Mesendoderm (in vitro differentiated cells): Measurements from ENCODE around the gene TNFAIP6. TPM values are rescaled to one million over a fixed set of nuclear protein-coding genes. Genes with fewer than 3 reads are reported as not detected.
"Not testable (repeated sequence)": the region's sequence is repeated elsewhere in the genome, so short reads cannot be mapped to it uniquely, and the experiment has no call there.

Experiments
- DNase-seq: peaks from one replicate; pipeline ENCODE4 v3.0.0; 2013
- H2AK5ac ChIP-seq: 2 replicates; pipeline ENCODE4 v1.6.1; 2013; ENCODE audit warnings: low read length, inconsistent platforms
- H2BK120ac ChIP-seq: 2 replicates; pipeline ENCODE4 v1.6.1; 2013; ENCODE audit warnings: low read depth, mild to moderate bottlenecking, low read length, moderate library complexity, mixed read lengths
- H2BK15ac ChIP-seq: replicated peaks from 2 replicates; pipeline ENCODE4 v1.6.1; 2013; ENCODE audit warnings: low read depth, mild to moderate bottlenecking, moderate library complexity
- H2BK5ac ChIP-seq: 2 replicates; pipeline ENCODE4 v1.6.1; 2013; ENCODE audit warnings: low read length, inconsistent platforms
- H3K18ac ChIP-seq: 2 replicates; pipeline ENCODE4 v1.6.1; 2013; ENCODE audit warnings: mild to moderate bottlenecking, low read length, mixed read lengths
- H3K23ac ChIP-seq: one replicate; pipeline ENCODE4 v1.6.1; 2013; ENCODE audit warnings: low read length
- H3K27ac ChIP-seq: 2 replicates; pipeline ENCODE4 v1.5.1; 2013; ENCODE audit warnings: low read depth, mild to moderate bottlenecking, inconsistent platforms, low read length, moderate library complexity
- H3K27me3 ChIP-seq: 2 replicates; pipeline ENCODE4 v1.6.1; 2013; ENCODE audit warnings: low read length, control low read depth, mild to moderate bottlenecking, inconsistent platforms; ENCODE audit not compliant: insufficient read depth, poor library complexity
- H3K36me3 ChIP-seq: 2 replicates; pipeline ENCODE4 v1.6.1; 2013; ENCODE audit warnings: low read length, inconsistent platforms; ENCODE audit not compliant: control insufficient read depth, insufficient read depth
- H3K4ac ChIP-seq: one replicate; pipeline ENCODE4 v1.6.1; 2013; ENCODE audit warnings: low read depth, mild to moderate bottlenecking, low read length, moderate library complexity
- H3K4me1 ChIP-seq: 2 replicates; pipeline ENCODE4 v1.6.1; 2013; ENCODE audit warnings: low read depth, low read length, inconsistent platforms; ENCODE audit not compliant: control insufficient read depth
- H3K4me2 ChIP-seq: 2 replicates; pipeline ENCODE4 v1.6.1; 2013; ENCODE audit warnings: low read length
- H3K4me3 ChIP-seq: 2 replicates; pipeline ENCODE4 v1.5.1; 2013; ENCODE audit warnings: mild to moderate bottlenecking, low read length
- H3K56ac ChIP-seq: one replicate; pipeline ENCODE4 v1.6.1; 2013; ENCODE audit warnings: low read length
- H3K79me1 ChIP-seq: 2 replicates; pipeline ENCODE4 v1.6.1; 2013; ENCODE audit warnings: low read length, inconsistent platforms
- H3K79me2 ChIP-seq: 2 replicates; pipeline ENCODE4 v1.6.1; 2013; ENCODE audit warnings: mild to moderate bottlenecking, low read length; ENCODE audit not compliant: control insufficient read depth, insufficient read depth
- H3K9ac ChIP-seq: 2 replicates; pipeline ENCODE4 v1.6.1; 2013; ENCODE audit warnings: low read length, inconsistent platforms
- H4K5ac ChIP-seq: one replicate; pipeline ENCODE4 v1.6.1; 2013; ENCODE audit warnings: low read length
- H4K8ac ChIP-seq: one replicate; pipeline ENCODE4 v1.6.1; 2013; ENCODE audit warnings: low read depth, mild to moderate bottlenecking, control low read depth, low read length, moderate library complexity
- WGBS: extraction: QIAGEN DNeasy Blood & Tissue Kit; methylation state at CpG from one replicate; pipeline ENCODE4 v1.1.7; 2013; ENCODE audit warnings: low lambda C conversion rate, missing lambda C conversion rate; ENCODE audit not compliant: insufficient coverage; ENCODE audit errors: extremely low coverage; 5-methylcytosine and 5-hydroxymethylcytosine counted together
- polyA plus RNA-seq, 2 experiments: library from polyadenylated mRNA; stranded (reverse); fragments of 200-250 nt; gene quantifications; one replicate each; pipeline ENCODE4 v1.2.3, GENCODE V29; 2013

TNFAIP6 gene, protein sequence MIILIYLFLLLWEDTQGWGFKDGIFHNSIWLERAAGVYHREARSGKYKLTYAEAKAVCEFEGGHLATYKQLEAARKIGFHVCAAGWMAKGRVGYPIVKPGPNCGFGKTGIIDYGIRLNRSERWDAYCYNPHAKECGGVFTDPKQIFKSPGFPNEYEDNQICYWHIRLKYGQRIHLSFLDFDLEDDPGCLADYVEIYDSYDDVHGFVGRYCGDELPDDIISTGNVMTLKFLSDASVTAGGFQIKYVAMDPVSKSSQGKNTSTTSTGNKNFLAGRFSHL
- 0.44 TPM for polyA plus RNA-seq (2013, experiment 1 of 2)
- polyA plus RNA-seq (2013, experiment 2 of 2) = 0.50 TPM

GRCh38 chr2:151357359-151357758 is at the start of gene TNFAIP6:
Gene TNFAIP6, plus strand, starts transcription at chr2:151357592. Its CDS starts 75 bp downstream, at chr2:151357667.
- H3K27me3 ChIP-seq = no peaks in the 10 kb centered on the region
- no peak within 1 kb of the TSS for H3K18ac ChIP-seq
- no peak within 1 kb of the TSS for H3K4ac ChIP-seq
- H2AK5ac ChIP-seq = no peak within 1 kb of the TSS
- no peak within 1 kb of the TSS for H4K8ac ChIP-seq
- H3K4me3 ChIP-seq = no peak within 1 kb of the TSS
- no peaks in the 10 kb centered on the region for H3K36me3 ChIP-seq
- H3K4me2 ChIP-seq = no peak within 1 kb of the TSS
- H3K56ac ChIP-seq = no peak within 1 kb of the TSS
- no peaks in the 10 kb centered on the region for H3K79me1 ChIP-seq
- no peaks in the 10 kb centered on the region for H3K4me1 ChIP-seq
- DNase-seq = peak; percentile 27
- no peak within 1 kb of the TSS for H2BK5ac ChIP-seq
- no peak within 1 kb of the TSS for H2BK120ac ChIP-seq
- WGBS = no CpG with 5 or more reads among the region's 3 CpGs
- H3K27ac ChIP-seq = no peak within 1 kb of the TSS
- no peak within 1 kb of the TSS for H3K23ac ChIP-seq
- no peak within 1 kb of the TSS for H2BK15ac ChIP-seq
- no peaks in the 10 kb centered on the region for H3K79me2 ChIP-seq
- no peak within 1 kb of the TSS for H3K9ac ChIP-seq
- no peak within 1 kb of the TSS for H4K5ac ChIP-seq

DNA sequence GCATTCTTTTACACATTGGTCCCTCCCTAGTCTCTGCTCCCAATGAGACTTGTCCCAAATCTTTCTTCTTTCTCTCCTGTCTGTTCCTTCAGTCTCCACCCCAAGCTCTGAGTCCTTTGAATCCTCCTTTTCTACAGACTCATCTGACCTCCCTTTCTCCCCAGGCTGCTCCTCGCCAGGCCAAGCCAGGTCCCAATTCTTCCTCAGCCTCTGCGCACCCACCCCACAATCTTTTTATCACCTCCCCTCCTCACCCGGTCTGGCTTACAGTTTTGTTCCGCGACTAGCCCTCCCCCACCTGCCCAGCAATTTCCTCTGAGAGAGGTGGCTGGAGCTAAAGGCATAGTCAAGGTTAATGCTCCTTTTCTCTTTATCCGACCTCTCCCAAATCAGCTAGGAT is 47.1 kb upstream of the TNFAIP6 start:
- not testable (repeated sequence) for DNase-seq, H3K23ac ChIP-seq, H3K79me1 ChIP-seq, H4K8ac ChIP-seq, H3K18ac ChIP-seq, H3K36me3 ChIP-seq, H3K4ac ChIP-seq, H4K5ac ChIP-seq, H3K4me3 ChIP-seq, H3K9ac ChIP-seq, H3K4me1 ChIP-seq, H2BK5ac ChIP-seq, H2BK120ac ChIP-seq, H3K4me2 ChIP-seq, H3K27me3 ChIP-seq, H3K27ac ChIP-seq, H3K79me2 ChIP-seq, H2BK15ac ChIP-seq, H3K56ac ChIP-seq, H2AK5ac ChIP-seq
- no CpG with 5 or more reads among the region's 6 CpGs for WGBS

GRCh38 chr2:151312440-151312839 is 45.0 kb upstream of the TNFAIP6 start:
- H2BK120ac ChIP-seq, H3K79me2 ChIP-seq, DNase-seq, H3K4ac ChIP-seq, H3K27me3 ChIP-seq, H3K4me3 ChIP-seq, H3K36me3 ChIP-seq, H2BK15ac ChIP-seq, H3K27ac ChIP-seq, H3K23ac ChIP-seq, H3K79me1 ChIP-seq, H3K56ac ChIP-seq, H3K9ac ChIP-seq, H3K4me2 ChIP-seq, H4K5ac ChIP-seq, H3K18ac ChIP-seq, H3K4me1 ChIP-seq, H4K8ac ChIP-seq, H2BK5ac ChIP-seq, H2AK5ac ChIP-seq: not testable (repeated sequence)
- WGBS = no CpG with 5 or more reads among the region's 6 CpGs

DNA sequence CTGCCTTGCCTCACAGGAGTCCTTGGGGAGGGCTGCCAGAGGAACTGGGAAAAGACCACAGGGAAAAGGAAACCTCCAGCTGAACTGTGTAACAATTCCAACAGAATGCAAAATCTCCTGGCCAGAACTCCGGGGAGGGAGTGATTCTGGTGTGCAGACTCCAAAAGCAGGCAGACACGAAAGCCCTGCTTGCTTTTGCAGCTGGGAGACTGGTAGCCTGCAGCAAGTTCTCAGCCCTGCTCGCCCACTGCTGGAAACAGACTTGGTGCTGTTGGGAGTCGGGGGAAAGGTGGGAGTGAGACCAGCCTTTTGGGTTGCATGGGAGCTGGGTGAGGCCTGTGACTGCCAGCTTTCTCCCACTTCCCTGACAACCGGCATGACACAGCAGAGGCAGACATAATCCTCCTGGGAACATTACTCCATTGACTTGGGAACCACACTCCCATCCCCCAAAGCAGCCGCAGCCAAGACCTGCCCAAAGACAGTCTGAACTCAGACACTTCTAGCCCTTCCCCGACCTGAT is 42.0 kb upstream of the TNFAIP6 start:
- peak; percentile 46 for DNase-seq
- Histone ChIP-seq H3K23ac (no peak overlapping the region), H2BK5ac (no peak overlapping the region), H3K79me2 (no peaks in the 10 kb centered on the region), H3K18ac (no peak overlapping the region), H3K27me3 (no peaks in the 10 kb centered on the region), H3K4me1 (no peaks in the 10 kb centered on the region), H3K4me3 (no peak overlapping the region), H3K4ac (peak overlapping the region; percentile 11), H3K27ac (no peak overlapping the region), H3K4me2 (no peak overlapping the region), H3K56ac (no peak overlapping the region), H2BK15ac (no peak overlapping the region), H2BK120ac (no peak overlapping the region), H3K36me3 (no peaks in the 10 kb centered on the region), H2AK5ac (no peak overlapping the region), H3K9ac (no peak overlapping the region), H4K8ac (no peak overlapping the region), H4K5ac (no peak overlapping the region), H3K79me1 (no peaks in the 10 kb centered on the region)
- WGBS = no CpG with 5 or more reads among the region's 7 CpGs

DNA sequence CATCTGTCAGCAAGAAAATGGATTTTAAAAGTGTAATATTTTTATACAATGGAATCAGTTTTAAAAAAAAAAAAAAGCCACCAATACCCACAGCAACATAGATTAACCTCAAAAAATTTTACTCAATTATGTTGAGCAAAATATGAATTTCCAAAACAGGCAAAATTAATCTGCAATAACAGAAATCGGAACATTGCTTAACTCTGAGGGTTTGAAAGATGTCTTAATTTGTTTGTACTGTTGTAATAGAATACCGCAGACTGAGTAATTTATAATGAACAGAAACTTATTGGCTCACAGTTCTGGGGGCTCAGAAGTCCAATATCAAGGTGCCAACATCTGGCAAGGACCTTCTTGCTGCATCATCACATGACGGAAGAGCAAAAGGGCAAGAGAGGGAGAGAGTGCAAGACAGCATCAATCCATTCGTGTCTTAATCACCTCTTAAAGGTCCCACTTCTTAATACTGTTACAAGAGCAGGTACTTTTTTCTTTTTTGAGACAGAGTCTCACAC is 31.8 kb upstream of the TNFAIP6 start:
- Histone ChIP-seq H2BK15ac (no peak overlapping the region), H3K27me3 (no peaks in the 10 kb centered on the region), H3K27ac (no peak overlapping the region), H3K9ac (no peak overlapping the region), H3K23ac (no peak overlapping the region), H2BK120ac (no peak overlapping the region), H3K4me3 (no peak overlapping the region), H3K79me2 (no peaks in the 10 kb centered on the region), H3K56ac (no peak overlapping the region), H2AK5ac (no peak overlapping the region), H3K18ac (no peak overlapping the region), H3K4me1 (no peaks in the 10 kb centered on the region), H4K8ac (no peak overlapping the region), H3K79me1 (no peaks in the 10 kb centered on the region), H2BK5ac (no peak overlapping the region), H3K4me2 (no peak overlapping the region), H4K5ac (no peak overlapping the region), H3K36me3 (no peaks in the 10 kb centered on the region), H3K4ac (no peak overlapping the region)
- DNase-seq = no peak
- WGBS = no CpG with 5 or more reads among the region's 4 CpGs
